DMS 273 (cell line): Measurements from ENCODE around the gene DEPDC1B.
"Not testable (repeated sequence)": the region's sequence is repeated elsewhere in the genome, so short reads cannot be mapped to it uniquely, and the experiment has no call there.

ENCODE experiments used
- DNase-seq: peaks from one replicate; lab custom pipeline; 2025; ENCODE audit not compliant: unreplicated experiment; lab: John Stamatoyannopoulos, UW

The DEPDC1B gene

DNA sequence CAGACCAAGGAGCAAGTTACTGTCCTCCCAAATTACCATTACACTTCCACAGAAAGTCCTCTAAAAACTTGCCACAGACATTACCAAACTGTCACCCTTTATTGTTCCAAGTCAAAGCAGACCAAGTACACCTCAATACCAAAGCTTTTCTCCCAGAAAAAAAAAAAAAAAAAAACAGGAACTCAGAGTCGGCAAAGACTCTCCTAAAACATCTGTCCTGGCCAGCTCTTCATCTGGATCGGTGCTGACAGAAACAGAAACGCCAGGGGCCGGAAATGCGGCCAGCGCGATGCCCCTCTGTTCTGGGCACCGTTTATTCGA, 718 bp downstream of the DEPDC1B start:
- no peak for DNase-seq

DNA sequence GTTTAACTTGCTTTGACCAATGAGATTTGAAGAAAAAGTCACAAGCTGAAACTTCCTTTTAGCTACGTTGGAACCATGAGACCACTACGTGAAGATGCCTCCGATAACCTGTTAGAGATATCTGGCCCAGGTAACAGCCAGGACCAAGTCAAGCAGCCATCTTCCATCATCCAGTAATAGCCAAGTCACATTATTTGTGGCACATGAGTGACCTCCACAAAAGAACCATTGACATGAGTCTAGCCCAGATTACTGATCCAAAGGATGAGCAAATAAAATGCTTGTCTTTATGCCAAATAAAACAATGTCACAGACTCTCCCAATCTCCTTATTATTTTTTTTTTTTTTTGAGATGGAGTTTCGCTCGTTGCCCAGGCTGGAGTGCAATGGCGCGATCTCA, 1.6 kb downstream of the DEPDC1B start:
- DNase-seq: no peak

DNA sequence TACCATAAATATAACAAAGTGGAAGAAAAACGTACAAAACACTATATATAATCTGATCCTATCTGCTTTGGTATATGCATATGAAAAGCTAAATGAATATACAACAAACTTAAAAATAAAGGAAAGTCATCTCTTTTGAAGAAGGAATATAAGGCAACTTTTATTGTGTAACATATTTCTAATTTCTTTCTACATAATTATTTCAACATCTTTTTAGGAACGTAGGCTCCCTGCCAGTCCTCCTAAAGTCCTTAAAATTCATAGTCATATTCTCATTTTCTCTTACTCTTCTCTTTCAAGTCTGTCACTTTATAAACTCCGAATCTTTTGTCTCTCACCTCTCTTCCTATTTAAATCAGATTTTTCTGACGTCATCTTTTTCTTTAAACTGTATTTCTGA, 9.6 kb downstream of the DEPDC1B start:
- no peak for DNase-seq

DNA sequence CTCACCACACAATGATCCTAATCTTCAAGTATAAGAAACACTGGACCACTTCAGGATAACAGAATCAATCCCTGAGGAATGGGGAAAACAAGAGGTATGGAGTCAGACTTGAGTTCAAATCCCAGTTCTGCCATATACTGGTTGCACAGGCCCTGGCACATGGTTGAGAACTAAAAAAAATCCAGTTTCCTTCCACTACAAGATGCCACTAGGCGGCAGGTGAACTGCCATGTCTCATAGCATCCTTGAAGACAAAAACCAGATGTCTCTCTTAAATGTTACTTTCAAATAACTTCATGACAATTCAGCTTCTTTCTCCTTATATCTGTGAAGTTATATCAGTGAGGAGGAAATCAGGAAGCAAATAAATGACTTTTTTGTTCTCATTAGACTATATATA, 11.0 kb downstream of the DEPDC1B start:
- DNase-seq: no peak

DNA sequence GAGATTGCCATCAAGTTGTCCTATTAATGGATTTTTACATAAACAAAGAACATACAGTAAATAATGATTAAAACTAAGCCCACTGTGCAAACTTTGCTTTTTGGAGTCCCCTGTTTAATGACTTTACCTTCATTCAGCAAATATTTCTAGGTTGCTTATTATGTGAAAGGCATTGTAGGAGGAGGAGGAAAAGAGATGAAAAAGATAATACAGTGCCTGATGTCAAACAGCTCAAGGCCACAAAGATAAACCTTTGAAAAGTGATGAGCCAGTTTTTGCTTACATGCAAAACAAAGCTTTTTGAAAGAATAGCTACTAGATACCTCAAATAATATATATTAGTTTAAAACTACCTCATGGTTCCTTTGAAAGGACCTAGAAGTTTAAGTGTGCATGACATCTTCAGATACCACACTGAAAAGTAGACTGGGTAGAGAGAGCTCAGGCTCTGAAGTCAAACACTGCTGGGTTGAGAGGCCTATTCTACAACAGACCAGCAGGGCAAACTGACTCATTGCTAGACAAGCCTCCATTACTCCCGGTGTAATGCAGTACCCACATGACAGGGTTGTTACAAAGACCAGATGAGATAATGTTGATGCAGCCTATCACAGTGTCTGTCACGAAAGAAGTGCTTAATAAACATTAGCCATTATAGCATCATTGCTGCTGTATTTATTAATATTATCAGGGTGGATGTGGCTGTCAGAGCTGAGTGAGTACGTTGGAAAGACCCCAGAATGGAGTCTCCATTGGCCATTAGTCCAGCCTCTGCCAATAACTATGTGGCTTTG, 11.8 kb downstream of the DEPDC1B start:
- DNase-seq: peak; percentile 68

DNA sequence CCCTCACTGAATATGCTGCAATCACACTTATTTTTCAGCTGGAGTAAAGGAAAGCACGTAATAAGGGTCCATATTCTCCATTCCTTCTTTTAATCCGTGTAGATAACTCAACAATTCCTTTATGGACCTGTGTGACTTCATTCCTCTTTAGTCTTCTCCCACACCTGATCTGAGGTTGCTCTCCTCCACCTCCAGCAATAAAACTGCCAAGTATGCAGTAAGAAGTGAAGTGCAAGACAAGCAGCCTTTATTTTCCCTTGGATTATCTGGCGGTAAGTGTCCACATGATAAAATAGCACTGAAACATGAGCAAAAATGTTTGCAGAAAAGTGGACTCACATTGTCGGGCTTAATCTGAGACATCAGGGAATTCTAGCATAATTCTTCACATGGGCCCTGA, 13.8 kb downstream of the DEPDC1B start:
- no peak for DNase-seq

DNA sequence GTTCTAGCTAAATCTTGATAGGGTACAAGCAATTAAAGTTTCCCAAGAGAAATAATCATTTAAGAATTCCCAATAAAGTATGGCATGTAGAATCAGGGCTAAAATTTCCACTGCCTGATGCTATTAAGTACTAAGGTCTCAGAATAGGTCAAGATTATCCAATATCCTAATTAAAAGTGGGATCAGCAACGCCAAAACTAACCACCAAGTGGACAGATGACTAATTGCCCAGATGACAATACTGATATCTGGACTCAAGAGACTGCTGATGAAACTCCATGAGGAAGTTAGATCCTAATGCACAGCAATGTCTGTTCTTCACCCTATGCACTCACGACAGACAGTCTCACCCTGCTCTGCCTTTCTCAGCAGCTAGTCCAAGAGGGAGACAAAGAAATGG, 14.3 kb downstream of the DEPDC1B start:
- DNase-seq: no peak

DNA sequence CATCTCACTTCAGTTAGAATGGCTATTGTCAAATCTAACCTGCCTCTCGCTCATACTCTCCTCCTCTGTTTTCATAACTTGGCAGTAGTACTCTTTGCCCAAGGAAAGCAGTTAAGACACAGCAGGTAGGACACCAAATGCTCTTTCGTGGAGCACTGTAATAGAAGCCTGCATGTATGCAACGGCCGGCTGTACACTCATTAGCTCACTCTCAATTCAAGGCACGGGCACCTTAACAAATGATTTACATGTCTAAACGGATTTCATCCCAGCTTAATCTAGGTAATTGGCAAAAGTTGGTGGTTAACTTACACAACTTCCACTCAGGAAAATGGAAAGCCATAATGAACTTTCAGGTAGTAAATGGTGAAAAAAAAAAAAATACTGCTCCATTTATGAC, 14.9 kb downstream of the DEPDC1B start:
- no peak for DNase-seq

DNA sequence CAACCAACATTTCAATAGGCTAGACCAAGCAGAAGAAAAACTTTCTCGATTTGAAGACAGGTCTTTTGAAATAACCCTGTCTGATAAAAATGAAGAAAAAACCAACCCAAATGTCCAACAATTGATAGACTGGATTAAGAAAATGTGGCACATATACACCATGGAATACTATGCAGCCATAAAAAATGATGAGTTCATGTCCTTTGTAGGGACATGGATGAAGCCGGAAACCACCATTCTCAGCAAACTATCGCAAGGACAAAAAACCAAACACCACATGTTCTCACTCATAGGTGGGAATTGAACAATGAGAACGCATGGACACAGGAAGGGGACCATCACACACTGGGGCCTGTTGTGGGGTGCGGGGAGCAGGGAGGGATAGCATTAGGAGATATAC, 18.0 kb downstream of the DEPDC1B start:
- DNase-seq: not testable (repeated sequence)

DNA sequence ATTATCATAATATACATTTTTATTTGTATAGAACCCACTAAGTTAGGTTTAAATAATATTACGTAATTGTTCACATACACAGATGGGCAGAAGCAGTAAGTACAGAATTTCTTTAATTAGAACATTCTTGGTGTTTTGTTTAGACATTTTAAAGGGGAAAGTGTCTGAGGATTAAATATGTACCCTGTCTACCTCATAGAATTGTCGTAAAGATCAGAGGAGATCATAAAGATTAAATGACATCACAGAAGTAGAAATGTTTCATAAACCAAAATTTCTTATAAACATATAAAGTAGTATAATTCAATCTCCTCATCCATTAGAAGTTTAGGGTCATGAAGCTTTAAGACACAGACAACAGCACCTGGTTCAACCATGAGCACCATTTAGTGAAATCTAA, 20.1 kb downstream of the DEPDC1B start:
- DNase-seq: no peak

DNA sequence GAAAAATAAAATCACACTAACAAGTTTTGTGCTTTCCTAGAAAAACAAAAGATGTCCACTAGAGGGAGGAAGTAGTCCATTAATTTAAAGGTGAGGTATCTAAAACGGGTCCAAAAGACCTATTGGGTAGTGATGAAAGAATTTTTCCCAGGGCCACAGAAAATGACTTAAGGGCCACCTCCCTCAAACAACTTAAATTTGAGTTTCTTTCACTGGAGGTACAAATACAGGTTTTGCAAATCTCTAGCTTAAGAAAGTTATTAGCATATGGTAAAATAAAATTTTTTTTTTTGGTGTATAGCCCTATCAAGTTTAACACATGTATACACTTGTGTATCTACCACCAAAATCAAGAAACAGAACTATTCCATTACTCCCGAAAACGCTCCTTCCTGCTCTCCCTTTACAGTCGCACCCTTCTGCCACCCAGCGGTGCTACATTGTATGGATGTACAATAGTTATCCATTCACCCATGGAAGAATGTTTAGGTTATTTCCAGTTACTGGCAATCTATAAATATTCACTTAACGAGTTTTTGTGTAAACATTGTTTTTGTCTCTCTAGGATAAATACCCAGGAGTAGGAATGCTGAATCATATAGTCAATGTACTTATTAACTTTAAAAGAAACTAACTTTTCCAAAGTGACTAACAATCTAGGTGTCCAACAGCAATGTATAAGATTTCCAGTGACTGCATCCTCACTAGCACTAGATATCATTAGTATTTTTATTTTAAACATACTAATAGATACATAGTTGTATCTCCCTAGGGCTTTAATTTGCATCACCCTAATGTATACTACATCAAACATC, 21.9 kb downstream of the DEPDC1B start:
- peak; percentile 70 for DNase-seq

DNA sequence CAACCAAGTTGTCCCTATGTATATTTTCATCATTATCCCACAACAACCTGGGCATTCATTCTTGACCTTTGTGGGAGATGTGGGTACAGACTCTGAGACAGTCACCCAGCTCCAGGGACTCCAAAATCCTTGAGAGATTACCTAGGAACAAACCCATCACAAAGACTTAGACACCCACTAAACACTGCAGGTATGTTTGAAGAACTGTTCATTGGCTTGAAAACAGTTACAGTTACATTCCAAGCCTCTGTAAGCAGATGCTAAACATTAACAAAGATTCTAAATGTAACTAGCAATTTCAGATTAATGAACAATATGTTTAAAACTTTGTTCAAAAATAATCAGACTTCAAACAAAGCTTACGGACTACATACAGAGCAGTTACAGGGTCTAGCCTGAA, 24.7 kb downstream of the DEPDC1B start:
- no peak for DNase-seq

DNA sequence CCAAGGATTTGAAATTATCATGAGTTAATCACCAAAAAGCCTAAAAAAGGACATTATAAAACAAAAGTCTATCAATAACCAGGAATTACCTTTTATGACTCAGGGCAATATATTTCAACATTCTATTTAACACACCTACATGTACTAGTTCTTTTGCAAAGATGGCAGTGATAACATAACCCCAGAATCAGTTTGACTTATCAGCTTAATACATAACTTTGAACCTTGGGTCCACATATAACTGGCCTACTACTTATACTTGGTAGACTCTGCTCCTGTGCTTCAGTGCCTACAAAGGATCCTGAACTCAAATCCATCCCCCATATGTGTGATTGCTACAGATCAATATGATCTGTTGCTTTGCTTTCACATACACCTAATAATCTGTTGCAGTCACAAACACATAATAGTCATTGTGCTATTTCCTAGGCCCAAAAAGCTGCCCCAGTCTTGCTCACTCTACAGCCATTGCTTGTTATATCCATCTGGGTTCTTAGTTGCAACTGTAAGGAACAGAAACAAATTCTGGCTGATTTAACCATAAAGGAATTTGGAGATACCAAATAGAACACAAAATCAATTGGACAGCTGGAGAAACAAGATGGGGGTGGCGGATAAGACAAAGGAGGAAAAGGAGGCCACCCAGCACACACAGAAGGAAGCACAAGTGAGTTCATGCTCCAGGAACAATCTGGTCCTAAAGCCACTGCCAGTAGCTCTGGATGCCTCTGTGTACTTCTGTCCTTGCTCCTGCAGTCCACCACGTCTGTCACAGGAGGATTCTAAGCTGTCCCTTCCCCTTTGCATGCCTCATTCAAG, 25.5 kb downstream of the DEPDC1B start:
- DNase-seq: no peak

DNA sequence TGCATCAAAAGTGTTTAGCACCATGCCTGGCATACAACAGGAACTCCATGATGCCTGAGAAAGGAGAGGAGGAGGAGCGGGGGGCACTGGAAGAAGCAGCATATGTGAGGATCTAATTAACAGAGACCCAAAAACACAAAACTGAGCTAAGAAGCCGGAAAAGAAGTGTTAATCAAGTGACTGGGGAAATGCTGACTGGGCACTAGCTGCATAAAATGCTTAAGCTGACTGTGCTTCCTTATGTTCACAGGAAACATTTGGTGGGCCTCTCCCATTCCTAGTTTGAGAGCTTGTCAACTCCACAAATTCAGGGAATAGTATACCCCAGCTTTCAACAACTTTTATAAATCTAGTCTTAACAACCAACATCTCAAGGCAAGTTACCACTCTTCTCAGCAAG, 26.6 kb downstream of the DEPDC1B start:
- DNase-seq: no peak

DNA sequence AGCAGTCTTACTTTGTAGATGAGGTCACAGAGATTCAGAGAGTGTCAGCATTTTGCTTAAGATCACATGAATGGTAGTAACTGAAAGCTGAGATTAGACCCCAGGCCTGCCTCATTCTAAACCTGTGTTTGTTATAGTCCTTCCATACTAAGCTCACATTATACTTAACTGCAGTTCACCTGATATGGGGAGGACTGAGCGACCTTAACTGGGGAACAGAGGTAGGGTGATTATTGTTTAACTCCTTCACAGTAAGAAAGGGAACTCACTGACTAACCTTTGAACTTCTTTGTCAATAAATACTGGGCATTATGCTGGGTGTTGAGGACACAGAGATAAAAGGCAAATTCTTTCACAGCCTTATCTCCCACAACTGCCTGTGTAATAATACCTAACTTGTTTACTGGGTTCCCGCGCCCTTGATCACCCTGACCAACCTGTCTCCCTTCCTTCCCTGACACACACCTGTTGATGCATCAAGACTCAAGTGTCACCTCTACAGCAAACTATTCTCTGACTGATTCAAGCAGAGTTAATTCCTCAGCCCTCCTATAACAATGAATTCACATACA, 27.2 kb downstream of the DEPDC1B start:
- DNase-seq: no peak

DNA sequence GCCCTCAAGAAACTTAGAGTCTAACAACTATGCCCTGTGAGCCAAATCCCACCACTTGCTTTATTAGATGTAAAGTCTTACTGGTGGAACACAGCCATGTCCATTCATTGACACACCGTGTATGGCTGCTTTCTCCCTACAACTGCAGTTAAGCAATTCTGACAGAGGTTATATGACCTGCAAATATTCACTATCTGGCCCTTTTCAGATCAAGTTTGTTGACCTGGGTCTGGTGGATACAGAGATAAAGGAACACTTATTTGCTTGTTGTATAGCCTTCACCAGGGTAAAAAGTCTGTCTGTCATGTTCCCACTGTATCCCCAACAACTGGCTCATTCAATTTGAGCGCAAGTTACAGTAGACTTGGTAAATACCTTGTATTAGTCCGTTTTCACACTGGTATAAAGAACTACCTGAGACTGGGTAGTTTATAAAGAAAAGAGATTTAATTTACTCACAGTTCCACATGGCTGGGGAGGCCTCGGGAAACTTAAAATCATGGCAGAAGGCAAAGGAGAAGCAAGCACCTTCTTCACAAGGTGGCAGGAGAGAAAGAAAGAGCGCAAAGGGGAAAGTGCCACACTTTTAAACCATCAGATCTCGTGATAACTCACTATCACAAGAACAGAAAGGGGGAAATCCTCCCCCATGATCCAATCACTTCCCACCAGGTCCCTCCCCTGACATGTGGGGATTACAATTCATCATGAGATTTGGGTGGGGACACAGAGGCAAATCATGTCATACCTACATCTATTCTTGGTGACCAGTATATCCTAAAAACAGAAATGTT, 27.9 kb downstream of the DEPDC1B start:
- DNase-seq: no peak

DNA sequence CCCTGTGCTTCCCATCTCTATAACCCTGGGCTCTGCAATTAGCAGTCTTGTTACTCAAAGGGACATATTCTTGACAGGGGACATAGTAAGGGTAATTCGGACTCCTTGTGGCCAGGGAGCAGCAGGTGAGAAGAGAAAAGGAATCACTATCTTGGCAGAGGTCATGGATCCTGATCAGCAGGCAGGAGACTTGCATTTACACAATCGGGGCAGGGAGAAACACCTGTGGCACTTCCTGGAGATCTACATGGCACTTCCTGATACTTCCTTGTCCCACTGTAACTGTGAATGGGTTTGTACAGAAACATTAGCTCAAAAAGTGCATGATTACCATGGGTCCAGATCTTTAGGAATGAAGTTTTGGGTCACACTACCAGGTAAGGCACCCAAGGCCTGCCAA, 29.2 kb downstream of the DEPDC1B start:
- DNase-seq: no peak

DNA sequence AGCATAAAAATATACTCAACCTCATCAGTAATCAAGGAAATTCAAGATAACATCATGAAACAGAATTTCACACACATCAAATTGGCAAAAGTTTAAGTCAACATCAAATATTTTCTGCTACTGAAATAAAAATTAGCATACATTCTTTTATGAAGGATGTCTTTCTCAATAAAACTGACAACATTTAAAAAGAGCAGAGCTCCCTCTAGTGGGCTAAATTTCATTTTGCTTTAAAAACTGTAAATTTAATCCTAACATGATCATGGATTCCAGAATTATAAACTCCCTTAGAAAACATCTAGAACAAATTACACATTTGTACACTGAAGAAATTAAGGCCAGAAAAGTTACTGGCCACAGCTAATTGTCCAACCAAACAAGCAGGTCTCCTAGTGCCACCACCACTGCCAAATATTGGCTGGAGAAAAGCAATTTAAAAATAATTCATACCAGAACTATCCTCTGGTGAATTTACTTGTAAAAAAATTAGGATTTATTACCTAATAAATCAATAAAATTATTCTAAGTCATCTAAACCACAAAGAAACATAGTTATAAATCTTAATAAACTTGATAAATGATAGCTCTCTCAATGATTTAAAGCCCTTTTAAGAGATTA, 31.2 kb downstream of the DEPDC1B start:
- peak; percentile 73 for DNase-seq

DNA sequence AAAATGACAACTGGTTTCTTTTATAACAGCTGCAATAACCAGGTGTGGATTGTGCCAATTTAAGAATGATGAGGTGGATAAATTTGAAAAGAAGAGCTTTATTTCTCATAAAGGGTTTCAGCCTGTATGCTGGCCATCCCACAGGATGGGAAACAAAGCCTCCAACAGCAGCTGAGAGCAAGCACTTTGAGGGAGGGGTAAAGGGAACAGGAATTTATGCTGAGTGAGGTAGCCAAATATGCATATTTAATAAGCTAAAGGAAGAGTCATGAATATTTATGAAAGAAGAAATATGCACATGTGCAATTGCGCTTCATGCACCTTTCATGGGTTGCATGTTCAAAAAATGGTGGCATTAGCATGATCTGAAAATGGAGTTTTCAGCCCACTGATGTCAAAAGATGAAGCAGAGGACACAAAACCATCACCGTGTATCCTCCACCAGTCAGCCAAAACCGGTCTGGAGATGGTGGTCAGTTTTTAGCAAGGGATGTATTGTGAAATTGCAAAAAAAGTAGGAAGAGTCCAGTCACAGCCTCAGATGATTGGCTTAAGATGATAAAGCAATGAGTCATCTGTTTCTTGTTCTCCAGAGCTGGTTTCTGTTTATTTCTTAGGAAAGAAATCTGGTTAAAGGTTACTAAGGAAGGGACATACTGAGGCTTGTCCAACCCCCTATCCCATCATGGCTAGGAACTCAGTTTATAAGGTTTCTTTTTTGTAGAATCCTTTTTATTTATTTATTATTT, 47.9 kb downstream of the DEPDC1B start:
- no peak for DNase-seq
